GM21529 (cell line): ENCODE data around the gene SNX22.

Experiments
- ATAC-seq: cut with Tn5 transposase; IDR thresholded peaks from one replicate; pipeline ENCODE4 v1.9.1; 2021; ENCODE audit not compliant: unreplicated experiment

Gene SNX22

DNA sequence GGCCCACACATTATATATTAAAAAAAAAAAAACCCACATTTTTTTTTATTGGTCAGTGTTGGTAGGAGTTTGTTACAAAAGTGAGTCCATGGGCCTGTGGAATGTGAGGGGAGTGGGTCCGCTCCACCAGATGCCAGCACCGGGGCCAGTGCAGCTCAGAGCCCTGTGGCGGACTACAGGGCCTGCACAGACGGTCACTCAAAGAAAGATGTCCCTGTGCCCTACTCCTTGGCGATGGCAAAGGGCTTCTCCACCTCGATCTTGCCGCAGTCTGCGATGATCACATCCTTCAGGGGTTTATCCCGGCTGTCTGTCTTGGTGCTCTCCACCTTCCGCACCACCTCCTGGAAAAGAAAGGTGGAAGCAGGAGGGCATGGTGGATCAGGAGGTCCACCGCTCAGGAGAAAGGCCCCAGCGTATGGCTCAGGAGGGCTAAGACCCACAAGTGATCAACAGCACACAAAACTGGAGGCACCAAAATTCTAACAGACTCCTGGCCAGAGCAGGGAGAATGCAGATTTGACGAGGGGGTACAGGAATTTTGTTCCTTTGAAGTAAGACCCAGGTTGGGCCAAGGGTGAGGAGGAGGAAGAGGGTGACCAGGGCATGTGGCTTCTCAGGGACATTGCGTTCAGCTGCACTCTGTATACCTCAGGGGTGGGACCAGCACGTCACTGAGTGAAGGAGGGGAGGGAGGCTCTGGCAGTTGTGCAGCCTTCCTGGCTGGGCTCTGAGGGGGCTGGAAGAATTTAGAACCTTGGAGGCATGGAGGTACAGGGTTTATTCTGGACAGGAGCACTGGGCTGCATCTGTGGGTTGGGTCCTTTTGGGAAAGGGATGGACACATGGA lies 4.5 kb downstream of the SNX22 start:
- ATAC-seq = no peak

DNA sequence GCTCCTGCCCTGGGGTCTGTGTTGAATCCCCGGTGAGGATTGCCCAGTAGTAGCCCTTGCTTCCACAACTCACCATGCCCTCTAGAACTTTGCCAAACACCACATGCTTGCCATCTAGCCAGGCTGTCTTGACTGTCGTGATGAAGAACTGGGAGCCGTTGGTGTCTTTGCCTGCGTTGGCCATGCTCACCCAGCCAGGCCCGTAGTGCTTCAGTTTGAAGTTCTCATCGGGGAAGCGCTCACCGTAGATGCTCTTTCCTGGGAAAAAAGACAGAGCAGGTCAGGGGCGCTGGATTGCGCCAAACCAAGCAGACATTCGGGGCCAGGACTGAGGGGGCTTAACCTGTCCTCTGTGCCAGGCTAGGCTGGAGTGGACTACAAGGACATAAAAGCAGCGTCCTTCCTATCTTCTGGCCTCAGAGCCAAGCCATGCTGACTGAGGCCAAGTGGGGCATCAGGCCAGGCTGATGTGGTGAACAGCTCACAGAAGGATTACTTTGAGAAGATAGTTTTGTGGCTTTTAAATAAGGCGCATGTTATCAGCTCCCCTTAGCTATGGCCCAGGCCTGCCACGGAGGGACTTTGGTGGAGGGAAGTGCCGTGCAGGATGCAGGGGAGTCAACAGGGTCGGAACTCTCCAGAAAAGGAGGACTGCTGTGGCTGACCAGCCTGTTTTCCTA lies 5.3 kb downstream of the SNX22 start:
- no peak for ATAC-seq

- ATAC-seq = no peak
Observed at GRCh38 chr15:64157599-64158125, 6.1 kb downstream of the SNX22 start.

GRCh38 chr15:64158363-64159134 lies 7.0 kb downstream of the SNX22 start:
- ATAC-seq = no peak

- ATAC-seq = no peak
Observed at GRCh38 chr15:64161688-64162477, 10.4 kb downstream of the SNX22 start.

GRCh38 chr15:64162478-64162868 lies 10.9 kb downstream of the SNX22 start:
- ATAC-seq = peak; percentile 15

DNA sequence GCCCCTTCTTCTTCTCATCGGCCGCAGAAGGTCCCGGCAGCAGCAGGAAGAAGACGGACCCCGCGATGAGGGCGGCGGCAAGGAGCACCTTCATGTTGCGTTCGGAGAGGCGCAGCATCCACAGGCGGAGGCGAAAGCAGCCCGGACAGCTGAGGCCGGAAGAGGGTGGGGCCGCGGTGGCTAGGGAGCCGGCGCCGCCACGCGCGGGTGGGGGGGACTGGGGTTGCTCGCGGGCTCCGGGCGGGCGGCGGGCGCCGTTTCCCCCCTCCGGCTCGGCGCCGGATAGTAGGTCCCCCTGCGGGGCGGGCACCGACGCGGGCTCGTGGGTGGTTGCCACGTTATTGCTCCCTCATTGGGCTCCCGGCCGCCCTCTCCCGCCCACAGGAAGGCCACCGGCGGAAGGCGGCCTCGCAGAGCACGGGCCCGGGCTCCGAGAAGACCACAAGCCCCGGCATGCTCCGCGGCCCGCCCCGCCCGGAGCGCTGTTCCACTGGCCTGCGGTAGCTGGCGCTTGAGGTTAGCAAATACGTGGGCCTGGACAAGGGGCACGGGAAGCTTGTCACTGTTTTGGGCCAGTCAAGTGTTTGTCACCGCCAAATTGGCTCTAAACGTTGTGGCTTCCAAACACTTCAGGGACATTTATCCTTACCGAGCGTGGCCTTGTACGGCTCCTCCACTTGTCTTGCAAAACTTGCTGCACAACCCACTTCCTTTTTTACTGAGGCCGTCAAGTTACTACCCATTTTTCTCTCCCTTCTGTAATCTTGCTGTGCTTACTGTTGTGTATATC lies 11.5 kb downstream of the SNX22 start, which contains the start of gene PPIB:
PPIB (minus strand) TSS at position 154 of the 790 bp plus-strand sequence; CDS start at position 118, 36 bp downstream.
- ATAC-seq = peak; percentile 86

DNA sequence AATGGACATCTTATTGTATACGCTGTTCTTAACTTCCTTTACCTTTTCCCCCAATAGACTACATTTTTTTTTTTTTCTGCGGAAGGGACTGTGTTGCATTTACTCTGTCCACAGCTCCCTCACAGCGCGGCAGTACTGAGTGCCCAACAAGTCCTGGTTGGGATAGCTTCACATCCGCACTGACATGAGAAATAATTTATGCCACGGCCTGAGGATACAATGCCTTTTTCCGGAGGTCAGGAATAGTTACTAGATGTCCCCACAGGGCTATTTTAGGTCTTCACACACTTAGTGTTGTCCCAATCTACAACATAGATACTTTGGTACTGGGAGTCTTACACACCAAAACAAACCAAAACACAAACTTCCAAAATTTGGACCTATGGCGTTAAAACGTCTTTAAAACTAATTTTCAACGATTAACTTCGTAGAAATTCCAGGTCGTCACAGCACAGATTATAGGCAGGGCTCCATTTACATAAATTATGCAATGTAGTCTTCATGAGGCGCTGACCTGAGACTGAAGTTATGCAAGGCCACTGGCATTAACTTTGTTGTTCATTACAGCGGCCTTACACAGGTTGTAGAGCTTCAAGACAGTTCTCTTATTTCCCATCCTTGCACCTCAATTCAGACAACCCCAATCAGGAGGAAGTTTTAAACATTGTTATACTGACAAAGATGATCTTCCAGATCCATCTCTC lies 12.3 kb downstream of the SNX22 start:
- ATAC-seq = peak; percentile 3

GRCh38 chr15:64164436-64164835 lies 12.9 kb downstream of the SNX22 start:
- no peak for ATAC-seq

DNA sequence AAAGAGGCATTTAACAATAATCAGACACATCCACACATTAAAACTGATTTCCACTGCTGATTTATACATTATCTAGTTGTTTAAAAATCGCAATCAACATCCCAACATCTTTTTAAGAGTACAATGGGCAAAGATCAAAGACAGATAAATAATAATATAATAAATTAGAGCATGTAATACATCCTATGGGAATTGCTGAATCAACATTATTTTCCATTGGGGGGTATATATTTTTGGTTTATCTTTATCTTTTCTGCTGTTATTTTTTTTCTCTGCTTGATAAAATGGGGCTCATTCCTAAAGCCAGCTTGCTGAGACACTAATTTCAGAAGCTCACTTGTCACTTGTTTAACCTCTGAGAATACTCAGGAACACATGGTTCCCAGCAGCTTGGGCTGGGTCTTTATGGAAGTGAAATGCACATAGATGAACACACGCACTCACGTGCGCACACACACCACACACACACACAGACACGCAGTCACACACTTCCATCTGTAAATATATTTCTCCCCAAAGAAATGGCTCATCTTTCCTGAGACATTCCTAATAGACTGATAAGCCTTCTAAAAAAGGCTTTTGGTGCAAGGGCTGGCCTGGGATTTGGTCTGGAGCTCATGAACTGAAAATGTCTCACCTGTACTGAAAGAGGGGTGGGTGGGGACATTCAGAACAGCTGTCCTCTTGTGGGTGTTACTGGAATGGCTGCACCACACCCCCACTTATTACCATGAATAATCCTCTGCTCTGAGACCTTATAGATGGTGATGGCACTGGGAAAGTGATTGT lies 14.8 kb downstream of the SNX22 start:
- no peak for ATAC-seq

- no peak for ATAC-seq
Observed at GRCh38 chr15:64180235-64180824, 28.8 kb downstream of the SNX22 start.

- no peak for ATAC-seq
Observed at GRCh38 chr15:64182859-64183370, 31.4 kb downstream of the SNX22 start.

DNA sequence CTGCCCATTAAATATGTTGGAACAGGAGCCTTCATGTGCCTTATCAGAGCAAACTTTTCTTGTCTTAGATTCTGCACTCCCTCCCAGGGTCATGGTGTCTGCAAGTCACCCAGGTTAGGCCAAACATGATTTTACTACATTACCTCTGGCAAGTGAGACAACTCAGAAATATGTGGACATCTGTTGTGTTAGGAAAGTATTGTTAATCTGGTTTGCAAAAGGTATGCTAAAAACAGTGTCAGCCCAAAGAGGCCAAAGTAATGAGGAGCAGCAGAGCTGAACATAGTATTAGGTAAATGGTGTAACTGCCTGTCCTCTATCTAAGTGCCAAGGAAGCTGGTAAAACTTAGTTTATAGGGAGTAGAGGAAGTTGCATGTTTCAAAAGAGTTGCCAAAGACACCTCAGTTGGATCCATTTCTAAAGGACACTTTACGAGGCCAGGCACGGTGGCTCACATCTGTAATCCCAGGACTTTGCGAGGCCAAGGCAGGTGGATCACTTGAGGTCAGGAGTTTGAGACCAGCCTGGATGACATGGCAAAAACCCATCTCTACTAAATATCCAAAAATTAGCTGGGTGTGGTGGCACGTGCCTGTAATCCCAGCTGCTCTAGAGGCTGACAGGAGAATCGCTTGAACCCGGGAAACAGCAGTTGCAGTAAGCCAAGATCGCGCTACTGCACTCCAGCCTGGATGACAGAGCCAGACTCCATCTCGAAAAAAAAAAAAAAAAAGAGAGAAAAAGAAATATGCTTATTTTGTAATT lies 33.8 kb downstream of the SNX22 start:
- ATAC-seq = no peak

DNA sequence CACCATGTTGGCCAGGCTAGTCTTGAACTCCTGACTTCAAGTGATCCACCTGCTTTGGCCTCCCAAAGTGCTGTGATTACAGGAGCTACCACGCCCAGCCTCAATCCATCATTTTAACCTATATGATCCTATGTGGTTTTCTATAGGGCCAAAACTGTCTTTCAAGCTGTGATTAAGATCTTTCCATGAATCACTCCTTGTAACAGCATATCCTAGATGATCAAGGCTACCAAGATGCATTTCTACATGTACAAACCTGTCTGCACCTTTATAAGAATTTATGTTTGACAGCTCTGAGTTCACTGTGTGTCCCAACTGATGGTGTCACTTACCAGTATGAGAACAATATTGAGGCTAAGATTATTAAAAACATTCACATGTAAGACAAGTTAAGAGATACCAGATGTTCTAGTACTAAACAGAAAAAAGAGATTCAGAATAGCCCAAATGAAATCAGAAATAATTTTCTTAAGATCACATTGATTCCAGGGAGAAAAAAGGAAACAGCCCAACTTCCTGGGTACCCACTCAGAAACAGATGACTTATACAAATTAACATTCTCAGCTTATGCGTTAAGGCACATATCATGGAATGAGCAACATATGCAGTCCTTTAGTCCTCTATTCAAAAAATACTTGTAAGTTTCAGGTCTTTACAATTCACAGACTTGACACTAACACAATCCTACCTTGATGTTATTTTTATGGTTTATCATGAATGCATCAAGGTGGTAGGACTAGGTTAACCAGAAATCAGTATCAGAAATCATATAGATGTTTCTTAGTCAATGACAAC lies 36.1 kb downstream of the SNX22 start:
- ATAC-seq = no peak

- no peak for ATAC-seq
Observed at GRCh38 chr15:64191971-64192830, 40.7 kb downstream of the SNX22 start.
